ENCODE measurements around the gene GNL2.
"Not testable (repeated sequence)": the region's sequence is repeated elsewhere in the genome, so short reads cannot be mapped to it uniquely, and the experiment has no call there.

The GNL2 gene

DNA sequence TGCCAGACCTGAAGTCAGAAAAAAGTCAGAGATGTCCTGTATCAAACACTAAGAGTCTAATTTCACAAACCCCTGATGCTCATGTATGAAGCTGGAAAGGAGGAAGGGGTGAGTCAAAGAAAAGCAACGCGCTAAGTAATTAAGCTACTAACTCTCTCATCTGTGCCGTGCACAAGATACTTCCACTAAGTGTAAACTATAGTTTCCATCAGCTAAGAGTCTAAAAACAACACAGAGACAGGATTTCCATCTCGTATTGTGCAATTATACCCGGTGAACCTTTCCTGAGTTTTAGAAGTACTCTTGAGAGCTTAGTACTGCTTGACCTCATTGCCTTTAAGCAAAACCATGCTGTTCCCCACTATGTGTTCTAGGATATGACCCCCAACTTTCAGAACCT lies 20.0 kb downstream of the GNL2 start:
- Histone ChIP-seq H3K27me3 (ENCODE audit: insufficient read depth, low read length) (no peaks in the 10 kb centered on the region), H3K27ac (ENCODE audit: low read depth, low read length) (peak overlapping the region; percentile 92), H2AFZ (ENCODE audit: low read length, unreplicated experiment) (no peak overlapping the region), H3K36me3 (ENCODE audit: insufficient read depth, low read length) (peaks cover 56% of the 10 kb centered on the region), H3K79me2 (ENCODE audit: control insufficient read depth, insufficient read depth, low read length, unreplicated experiment) (no peaks in the 10 kb centered on the region), H3K4me3 (ENCODE audit: low read depth, low read length) (peak overlapping the region; percentile 54), H3K4me1 (ENCODE audit: control insufficient read depth, insufficient read depth, low read length, unreplicated experiment) (peaks cover 32% of the 10 kb centered on the region)

DNA sequence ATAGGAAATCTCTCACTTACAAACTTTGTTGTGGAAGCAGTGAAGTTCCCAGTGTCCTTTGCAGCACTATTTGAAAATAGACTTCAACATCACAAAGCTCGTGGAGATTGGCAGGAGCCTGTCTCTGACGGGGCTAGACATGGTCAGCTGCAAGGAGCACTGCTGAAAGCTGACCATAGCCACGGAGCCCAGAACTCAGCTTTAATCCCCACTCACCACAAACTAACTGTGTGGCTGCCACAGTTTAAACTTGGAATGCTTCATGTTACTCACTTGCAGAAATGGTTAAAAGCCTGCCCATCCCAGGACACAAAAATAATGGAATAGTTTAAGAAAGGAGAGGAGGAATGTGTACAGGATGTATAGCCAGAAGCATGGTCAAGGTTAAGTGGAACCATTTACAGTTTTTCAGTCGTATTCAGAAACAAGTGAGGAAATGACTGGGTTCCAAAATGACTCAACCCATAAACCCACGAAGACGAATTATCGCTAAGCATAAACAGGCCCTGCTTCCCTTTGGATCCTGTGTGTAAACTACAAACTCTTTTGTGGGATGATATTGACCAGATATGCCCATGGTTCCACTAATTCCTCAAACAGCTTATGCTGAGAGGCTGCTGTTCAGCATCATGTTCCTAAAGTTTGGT lies 20.8 kb downstream of the GNL2 start:
- peak overlapping the region; percentile 21 for H2AFZ ChIP-seq (ENCODE audit: low read length, unreplicated experiment)

DNA sequence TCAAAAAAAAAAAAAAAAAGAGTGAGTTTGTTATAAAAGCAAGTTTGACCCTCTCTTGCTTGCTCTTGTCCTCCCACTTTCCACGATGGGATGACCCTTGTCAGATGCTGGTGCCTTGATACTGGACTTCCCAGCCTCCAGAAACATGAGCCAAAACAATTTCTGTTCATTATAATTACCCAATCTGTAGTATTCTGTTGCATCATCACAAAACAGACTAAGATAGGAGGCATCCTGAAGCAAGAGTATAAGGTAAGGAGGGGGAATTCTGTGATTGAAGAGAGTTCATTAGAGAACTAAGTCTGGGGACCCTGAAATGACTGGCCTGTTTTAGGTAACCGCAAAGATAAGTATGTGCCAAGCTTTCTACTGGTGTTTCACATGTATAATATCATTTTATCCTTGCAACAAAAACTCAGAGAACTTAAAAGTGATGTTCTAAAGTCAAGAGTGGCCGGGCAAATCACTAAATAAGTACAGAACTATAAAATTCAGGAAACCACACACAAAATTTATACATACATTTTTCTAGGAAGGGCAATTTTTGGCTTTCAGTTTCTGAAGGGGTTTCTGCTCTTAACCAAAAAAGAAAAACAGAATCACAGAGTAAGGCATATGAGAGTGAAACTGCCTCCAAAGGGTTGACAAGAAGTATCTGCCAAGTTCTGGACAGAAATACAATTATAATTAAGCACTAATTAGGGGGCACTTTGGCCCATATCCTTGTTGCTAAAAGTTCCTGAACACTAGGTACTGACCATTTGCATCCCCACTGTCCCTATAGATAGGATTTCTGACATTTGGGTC lies 25.0 kb downstream of the GNL2 start:
- Histone ChIP-seq H3K79me2 (ENCODE audit: control insufficient read depth, insufficient read depth, low read length, unreplicated experiment) (no peaks in the 10 kb centered on the region), H3K36me3 (ENCODE audit: insufficient read depth, low read length) (peaks cover 83% of the 10 kb centered on the region), H3K4me1 (ENCODE audit: control insufficient read depth, insufficient read depth, low read length, unreplicated experiment) (peaks cover 14% of the 10 kb centered on the region), H3K27ac (ENCODE audit: low read depth, low read length) (no peak overlapping the region), H3K27me3 (ENCODE audit: insufficient read depth, low read length) (no peaks in the 10 kb centered on the region), H3K4me3 (ENCODE audit: low read depth, low read length) (no peak overlapping the region), H2AFZ (ENCODE audit: low read length, unreplicated experiment) (no peak overlapping the region)

More for the DNA sequence above, 20.8 kb downstream of the GNL2 start:
- H3K79me2 ChIP-seq (ENCODE audit: control insufficient read depth, insufficient read depth, low read length, unreplicated experiment) = no peaks in the 10 kb centered on the region
- H3K4me1 ChIP-seq (ENCODE audit: control insufficient read depth, insufficient read depth, low read length, unreplicated experiment) = peaks cover 32% of the 10 kb centered on the region
- H3K36me3 ChIP-seq (ENCODE audit: insufficient read depth, low read length) = peaks cover 56% of the 10 kb centered on the region
- peak overlapping the region; percentile 92 for H3K27ac ChIP-seq (ENCODE audit: low read depth, low read length)
- peak overlapping the region; percentile 54 for H3K4me3 ChIP-seq (ENCODE audit: low read depth, low read length)
- H3K27me3 ChIP-seq (ENCODE audit: insufficient read depth, low read length) = no peaks in the 10 kb centered on the region

DNA sequence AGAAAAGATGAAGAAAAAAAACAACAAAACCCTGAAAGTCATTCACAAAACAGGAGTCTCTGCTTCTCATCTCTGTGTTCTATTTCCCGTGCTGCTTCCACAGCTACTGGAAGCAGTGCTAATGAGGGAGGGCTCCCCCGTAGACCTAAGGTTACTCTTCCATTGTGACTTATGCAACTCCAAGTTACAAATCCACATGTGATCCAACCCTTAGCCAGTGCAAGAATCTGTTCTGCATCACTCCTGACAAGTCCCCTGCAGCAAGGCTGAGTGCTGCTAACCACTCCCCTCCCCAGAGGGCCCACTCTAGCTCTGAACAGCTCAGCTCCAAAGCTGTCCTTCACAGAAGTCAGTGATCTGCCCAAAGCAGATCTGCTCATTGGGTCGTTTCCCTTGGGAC lies 28.7 kb downstream of the GNL2 start:
- Histone ChIP-seq H3K79me2 (ENCODE audit: control insufficient read depth, insufficient read depth, low read length, unreplicated experiment) (no peaks in the 10 kb centered on the region), H3K27ac (ENCODE audit: low read depth, low read length) (no peak overlapping the region), H3K4me1 (ENCODE audit: control insufficient read depth, insufficient read depth, low read length, unreplicated experiment) (peaks cover 4% of the 10 kb centered on the region), H2AFZ (ENCODE audit: low read length, unreplicated experiment) (no peak overlapping the region), H3K27me3 (ENCODE audit: insufficient read depth, low read length) (no peaks in the 10 kb centered on the region), H3K4me3 (ENCODE audit: low read depth, low read length) (no peak overlapping the region), H3K36me3 (ENCODE audit: insufficient read depth, low read length) (peaks cover 53% of the 10 kb centered on the region)

DNA sequence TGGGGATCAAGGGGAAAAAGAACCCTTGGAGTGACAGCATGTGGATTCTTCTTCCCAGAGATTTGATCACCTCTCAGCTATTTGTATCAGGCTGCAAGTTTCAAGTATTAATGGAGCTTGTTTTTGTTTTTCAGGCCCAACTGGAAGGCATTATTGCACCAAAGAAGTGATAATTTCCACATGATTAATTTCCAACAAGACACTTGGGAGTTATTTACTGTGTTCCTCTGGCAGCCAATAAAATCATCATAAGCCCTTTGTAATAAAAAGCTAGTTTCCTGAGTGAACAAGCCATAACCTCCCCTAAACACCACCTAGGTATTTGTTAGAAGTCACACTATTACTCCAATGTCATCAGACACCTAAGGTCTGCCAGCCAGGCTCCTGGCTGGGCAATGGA lies 30.8 kb downstream of the GNL2 start:
- Histone ChIP-seq H2AFZ (ENCODE audit: low read length, unreplicated experiment) (no peak overlapping the region), H3K4me1 (ENCODE audit: control insufficient read depth, insufficient read depth, low read length, unreplicated experiment) (peaks cover 4% of the 10 kb centered on the region), H3K27me3 (ENCODE audit: insufficient read depth, low read length) (no peaks in the 10 kb centered on the region), H3K4me3 (ENCODE audit: low read depth, low read length) (no peak overlapping the region), H3K27ac (ENCODE audit: low read depth, low read length) (no peak overlapping the region), H3K36me3 (ENCODE audit: insufficient read depth, low read length) (peaks cover 41% of the 10 kb centered on the region), H3K79me2 (ENCODE audit: control insufficient read depth, insufficient read depth, low read length, unreplicated experiment) (no peaks in the 10 kb centered on the region)

DNA sequence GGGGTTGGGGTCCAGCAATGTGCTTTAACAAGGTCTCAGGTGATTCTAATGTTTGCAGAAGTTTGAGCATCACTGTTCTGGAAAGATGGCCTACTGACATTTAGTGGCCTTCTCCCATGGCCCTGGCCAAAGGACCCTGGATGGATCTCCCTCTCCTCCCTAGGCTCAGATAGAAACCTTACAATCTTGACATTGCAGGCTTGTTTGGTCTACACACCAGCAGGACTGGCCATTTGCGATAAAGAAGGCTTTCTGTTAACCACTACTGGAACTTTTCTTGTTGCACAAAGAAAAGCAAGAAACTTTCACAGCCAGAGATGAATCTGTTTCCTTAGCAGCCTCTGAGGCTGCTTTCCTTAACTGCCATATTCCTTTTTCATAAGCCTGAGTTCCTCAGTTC lies 32.8 kb downstream of the GNL2 start:
- Histone ChIP-seq H3K27ac (ENCODE audit: low read depth, low read length) (no peak overlapping the region), H3K79me2 (ENCODE audit: control insufficient read depth, insufficient read depth, low read length, unreplicated experiment) (no peaks in the 10 kb centered on the region), H2AFZ (ENCODE audit: low read length, unreplicated experiment) (no peak overlapping the region), H3K27me3 (ENCODE audit: insufficient read depth, low read length) (no peaks in the 10 kb centered on the region), H3K4me3 (ENCODE audit: low read depth, low read length) (no peak overlapping the region), H3K4me1 (ENCODE audit: control insufficient read depth, insufficient read depth, low read length, unreplicated experiment) (peaks cover 4% of the 10 kb centered on the region), H3K36me3 (ENCODE audit: insufficient read depth, low read length) (peaks cover 22% of the 10 kb centered on the region)

DNA sequence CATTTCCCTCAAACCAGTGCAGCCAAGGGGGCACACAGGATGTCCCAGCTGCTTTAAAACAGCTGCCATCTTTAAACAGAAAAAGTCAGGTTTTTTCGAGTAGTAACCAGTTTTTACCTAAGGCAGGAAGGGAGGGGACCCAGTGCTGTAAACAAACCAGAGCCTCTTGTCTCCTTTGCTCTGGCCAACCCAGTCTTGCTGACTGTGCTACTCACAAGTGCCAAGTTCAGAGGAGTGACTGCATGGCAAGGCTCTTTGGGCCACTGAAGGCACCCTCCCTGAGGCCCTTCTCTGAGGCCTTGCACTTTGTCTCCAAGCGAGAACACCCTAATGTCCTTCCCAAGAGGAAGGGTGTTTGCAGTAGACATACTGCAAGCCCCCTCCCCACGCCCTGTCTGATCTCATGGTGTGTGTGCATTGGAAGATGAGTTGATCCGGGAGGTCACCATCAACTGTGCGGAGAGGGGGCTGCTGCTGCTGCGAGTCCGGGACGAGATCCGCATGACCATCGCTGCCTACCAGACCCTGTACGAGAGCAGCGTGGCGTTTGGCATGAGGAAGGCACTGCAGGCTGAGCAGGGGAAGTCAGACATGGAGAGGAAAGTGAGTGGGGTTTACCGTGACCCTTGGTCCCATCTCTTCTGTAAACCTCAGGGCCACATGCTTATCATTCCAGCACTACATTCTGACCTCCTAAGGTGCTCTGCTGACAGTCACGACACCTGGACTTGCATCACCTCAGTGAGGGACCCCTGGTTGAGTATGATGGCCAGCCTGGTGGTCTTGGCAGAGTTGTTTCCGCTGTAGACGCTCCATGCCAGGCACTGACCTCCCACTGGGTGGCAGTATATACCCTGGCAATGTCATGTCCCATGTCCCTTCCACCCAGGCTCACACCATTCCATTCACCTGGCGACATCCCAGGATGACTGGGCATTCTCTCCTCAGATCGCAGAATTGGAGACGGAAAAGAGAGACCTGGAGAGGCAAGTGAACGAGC lies 34.3 kb downstream of the GNL2 start:
- no peak overlapping the region for H3K27ac ChIP-seq (ENCODE audit: low read depth, low read length)

DNA sequence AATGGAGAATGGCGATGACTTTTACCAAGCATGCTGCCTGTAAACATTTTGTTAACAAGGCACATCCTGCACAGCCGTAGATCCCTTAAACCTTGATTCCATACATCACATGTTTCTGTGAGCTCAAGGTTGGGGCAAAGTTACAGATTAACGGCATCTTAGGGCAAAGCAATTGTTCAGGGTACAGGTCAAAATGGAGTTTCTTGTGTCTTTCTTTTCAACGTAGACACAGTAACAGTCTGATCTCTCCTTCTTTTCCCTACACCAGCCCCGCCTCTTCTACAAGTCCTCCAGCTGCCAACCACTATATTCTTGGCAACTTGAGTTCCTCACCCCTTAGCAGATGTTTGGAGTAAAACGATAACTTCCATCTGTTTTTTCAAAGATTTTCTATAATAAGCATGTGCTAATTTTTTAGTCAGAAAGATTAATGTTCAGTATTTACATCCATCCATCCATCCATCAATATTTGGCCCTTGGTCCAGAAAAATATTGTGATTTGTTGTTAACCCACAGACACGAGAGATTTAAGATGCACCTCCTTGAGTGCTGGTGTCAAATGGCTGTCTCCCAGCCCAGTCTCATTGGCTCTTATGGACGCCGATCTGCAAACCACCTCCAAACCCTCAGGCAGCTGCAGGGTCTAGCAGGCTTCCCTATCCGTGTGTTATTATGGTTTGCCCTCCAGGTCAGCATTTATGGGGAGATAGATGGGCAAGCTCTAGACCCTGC lies 35.2 kb downstream of the GNL2 start:
- 0 out of 2 replicates have a peak, but pooled peaks cover 6% of the 10 kb centered on the region for H3K36me3 ChIP-seq (ENCODE audit: insufficient read depth, low read length)
- H3K4me3 ChIP-seq (ENCODE audit: low read depth, low read length) = no peak overlapping the region
- H3K27me3 ChIP-seq (ENCODE audit: insufficient read depth, low read length) = no peaks in the 10 kb centered on the region
- H3K27ac ChIP-seq (ENCODE audit: low read depth, low read length) = no peak overlapping the region
- H2AFZ ChIP-seq (ENCODE audit: low read length, unreplicated experiment) = no peak overlapping the region
- H3K4me1 ChIP-seq (ENCODE audit: control insufficient read depth, insufficient read depth, low read length, unreplicated experiment) = peaks cover 14% of the 10 kb centered on the region
- no peaks in the 10 kb centered on the region for H3K79me2 ChIP-seq (ENCODE audit: control insufficient read depth, insufficient read depth, low read length, unreplicated experiment)

More for the DNA sequence above, 34.3 kb downstream of the GNL2 start:
- H3K4me1 ChIP-seq (ENCODE audit: control insufficient read depth, insufficient read depth, low read length, unreplicated experiment) = peaks cover 11% of the 10 kb centered on the region
- H3K79me2 ChIP-seq (ENCODE audit: control insufficient read depth, insufficient read depth, low read length, unreplicated experiment) = no peaks in the 10 kb centered on the region
- H3K4me3 ChIP-seq (ENCODE audit: low read depth, low read length) = no peak overlapping the region
- no peaks in the 10 kb centered on the region for H3K27me3 ChIP-seq (ENCODE audit: insufficient read depth, low read length)
- no peak overlapping the region for H2AFZ ChIP-seq (ENCODE audit: low read length, unreplicated experiment)
- H3K36me3 ChIP-seq (ENCODE audit: insufficient read depth, low read length) = peaks cover 7% of the 10 kb centered on the region; the same call in 1 of the 2 replicates

DNA sequence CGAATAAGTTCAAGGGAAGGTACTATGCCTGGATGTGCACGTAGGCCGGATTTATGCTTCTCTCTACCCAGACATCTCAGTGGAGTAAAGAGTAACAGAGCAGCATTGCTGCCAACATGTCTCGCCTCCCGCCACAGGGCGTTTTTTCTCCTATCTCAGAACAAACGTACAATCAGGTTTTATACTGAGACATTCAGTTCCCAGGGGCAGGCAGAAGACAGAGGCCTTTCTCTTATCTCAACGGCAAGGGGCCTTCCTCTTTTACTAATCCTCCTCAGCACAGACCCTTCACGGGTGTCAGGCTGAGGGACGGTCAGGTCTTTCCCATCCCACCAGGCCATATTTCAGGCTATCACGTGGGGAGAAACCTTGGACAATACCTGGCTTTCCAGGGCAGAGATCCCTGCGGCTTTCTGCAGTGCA lies 35.8 kb downstream of the GNL2 start:
- H3K4me3 ChIP-seq (ENCODE audit: low read depth, low read length); H3K27ac ChIP-seq (ENCODE audit: low read depth, low read length); H3K79me2 ChIP-seq (ENCODE audit: control insufficient read depth, insufficient read depth, low read length, unreplicated experiment); H3K36me3 ChIP-seq (ENCODE audit: insufficient read depth, low read length); H2AFZ ChIP-seq (ENCODE audit: low read length, unreplicated experiment); H3K27me3 ChIP-seq (ENCODE audit: insufficient read depth, low read length): not testable (repeated sequence)
- peaks cover 14% of the 10 kb centered on the region for H3K4me1 ChIP-seq (ENCODE audit: control insufficient read depth, insufficient read depth, low read length, unreplicated experiment)

DNA sequence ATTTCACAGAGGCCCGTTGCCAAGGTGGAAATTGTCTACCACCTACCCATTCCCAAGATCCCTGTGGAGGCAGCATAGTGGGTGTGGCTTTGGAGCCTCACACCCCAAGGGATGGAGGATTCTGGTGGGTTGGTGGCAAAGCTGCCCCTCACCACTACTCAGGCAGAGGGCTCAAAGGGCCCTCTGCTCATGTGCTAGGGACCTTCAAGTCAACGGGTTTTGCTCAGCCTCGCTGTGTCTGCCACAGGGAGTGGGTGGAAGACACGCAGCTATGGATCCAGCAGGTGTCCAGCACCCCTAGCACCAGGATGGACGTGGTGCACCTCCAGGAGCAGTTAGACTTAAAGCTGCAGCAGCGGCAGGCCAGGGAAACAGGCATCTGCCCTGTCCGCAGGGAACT lies 36.7 kb downstream of the GNL2 start:
- Histone ChIP-seq H3K4me3 (ENCODE audit: low read depth, low read length) (no peak overlapping the region), H3K27me3 (ENCODE audit: insufficient read depth, low read length) (no peaks in the 10 kb centered on the region), H3K79me2 (ENCODE audit: control insufficient read depth, insufficient read depth, low read length, unreplicated experiment) (peaks cover under 1% of the 10 kb centered on the region), H3K27ac (ENCODE audit: low read depth, low read length) (no peak overlapping the region), H3K4me1 (ENCODE audit: control insufficient read depth, insufficient read depth, low read length, unreplicated experiment) (peaks cover 14% of the 10 kb centered on the region), H3K36me3 (ENCODE audit: insufficient read depth, low read length) (0 out of 2 replicates have a peak, but pooled peaks cover 6% of the 10 kb centered on the region), H2AFZ (ENCODE audit: low read length, unreplicated experiment) (no peak overlapping the region)
